Measurements from ENCODE around the gene GJB3. TPM values are rescaled to one million over a fixed set of nuclear protein-coding genes. Genes with fewer than 3 reads are reported as not detected.

GJB3 gene
- total RNA-seq, 1 experiment from 2014 or later, result 0.96 TPM

GRCh38 chr1:34755961-34756360 lies 25.1 kb upstream of the GJB3 start:
- H3K9me3 Mint-ChIP-seq, result no peaks in the 10 kb centered on the region
- H3K4me1 Mint-ChIP-seq, result peaks cover 14% of the 10 kb centered on the region in 2 experiments
- H3K14ac ChIP-seq (ENCODE audit: insufficient read depth, low read length), result no peak overlapping the region
- WGBS (ENCODE audit: extremely low coverage, insufficient read length, low lambda C conversion rate), result no CpG with 5 or more reads among the region's 6 CpGs
- no peak overlapping the region for H3K4ac ChIP-seq (ENCODE audit: low read depth, low read length)
- no peak overlapping the region for H2BK15ac ChIP-seq (ENCODE audit: low read depth, low read length)
- H4K8ac ChIP-seq (replicated peaks; ENCODE audit: insufficient read length, low read depth, low read length), result no peak overlapping the region
- no peak overlapping the region for H2BK5ac ChIP-seq (ENCODE audit: insufficient read length, low read length)
- H3K23me2 ChIP-seq (ENCODE audit: insufficient read length, low read depth, low read length, poor library complexity, severe bottlenecking), result no peaks in the 10 kb centered on the region
- no peaks in the 10 kb centered on the region for H3K79me1 ChIP-seq (ENCODE audit: insufficient read depth, low read depth, low read length, poor library complexity, severe bottlenecking)
- H3K79me2 ChIP-seq (ENCODE audit: insufficient read depth, low read length), result no peaks in the 10 kb centered on the region
- H2BK12ac ChIP-seq (ENCODE audit: insufficient read length, low read depth, low read length), result no peak overlapping the region
- H2AK5ac ChIP-seq (ENCODE audit: insufficient read length, low read length), result no peak overlapping the region
- no peak overlapping the region for H3K4me3 Mint-ChIP-seq
- no peak for TF ChIP-seq CTCF (conservative IDR thresholded peaks at IDR 0.05)
- H3K36me3 Mint-ChIP-seq (ENCODE audit: insufficient read depth in 1 of 3, low read depth in 3 of 3), result no peaks in the 10 kb centered on the region
- no peak overlapping the region for H2AFZ ChIP-seq (ENCODE audit: low read length)
- DNase-seq, result no peak
- H4K20me1 ChIP-seq (ENCODE audit: control insufficient read depth, insufficient read depth, insufficient read length), result no peaks in the 10 kb centered on the region
- H3K9ac ChIP-seq (ENCODE audit: extremely low read depth, insufficient read length, low read length), result no peak overlapping the region
- H2BK120ac ChIP-seq (ENCODE audit: low read depth, low read length, poor library complexity, severe bottlenecking), result no peak overlapping the region
- no peak overlapping the region for H3K4me2 ChIP-seq (ENCODE audit: insufficient read depth, insufficient read length, low read length)
- H3K9me3 ChIP-seq (ENCODE audit: control insufficient read depth, low read depth, low read length), result no peaks in the 10 kb centered on the region
- peaks cover 7% of the 10 kb centered on the region for H3K27me3 Mint-ChIP-seq (ENCODE audit: low read depth)
- no peak overlapping the region for H3K27ac Mint-ChIP-seq
- H3K27ac ChIP-seq (ENCODE audit: insufficient read length, low read depth, low read length), result no peak overlapping the region
- no peaks in the 10 kb centered on the region; the same call in 1 of the 2 replicates for H3K4me1 ChIP-seq (ENCODE audit: insufficient read depth, low read length)
- no peak overlapping the region for H3K18ac ChIP-seq (ENCODE audit: insufficient read length, low read depth, low read length)
- H4K5ac ChIP-seq (ENCODE audit: insufficient read length, low read depth, low read length), result no peak overlapping the region
- no peak overlapping the region for H3T11ph ChIP-seq (ENCODE audit: low read length)
- no peak overlapping the region for H3K56ac ChIP-seq (ENCODE audit: insufficient read length, low read depth, low read length)
- H4K91ac ChIP-seq (ENCODE audit: insufficient read length, low read depth, low read length), result no peak overlapping the region
- no peaks in the 10 kb centered on the region for H3K27me3 ChIP-seq (ENCODE audit: insufficient read depth, low read length)
- no peak overlapping the region for H2BK20ac ChIP-seq (ENCODE audit: low read depth, low read length, poor library complexity, severe bottlenecking)
- no peak overlapping the region for H3K23ac ChIP-seq (ENCODE audit: insufficient read length, low read depth, low read length)
